Measurements from ENCODE around the gene PAQR8. TPM values are rescaled to one million over a fixed set of nuclear protein-coding genes. Genes with fewer than 3 reads are reported as not detected.

PAQR8 gene
- total RNA-seq, 2 experiments from 2014 or later: 25.7 to 26.4 TPM

- Mint-ChIP-seq H3K27me3 (no peaks in the 10 kb centered on the region), H3K36me3 (peaks cover 18% of the 10 kb centered on the region), H3K27ac (peak overlapping the region; percentile 93), H3K4me1 (peaks cover 56% of the 10 kb centered on the region), H3K9me3 (peaks cover 4% of the 10 kb centered on the region), H3K4me3 (peak overlapping the region; percentile 80)
- ATAC-seq (ENCODE audit: low read depth): peak; percentile 60
- no peak for DNase-seq
- POLR2A ChIA-PET: interaction anchor here (0.9 to 4.6 kb wide), 14 partner anchors 8 to 969 kb away, joined by 3 to 55 read pairs (median 6); partner anchors contain the start of genes EFHC1, MCM3 and PAQR8
These were observed 28.4 kb downstream of the PAQR8 start for GRCh38 chr6:52390361-52390727.

GRCh38 chr6:52391599-52391998, 29.6 kb downstream of the PAQR8 start:
- no peak overlapping the region for H3K4me3 Mint-ChIP-seq
- H3K4me1 Mint-ChIP-seq: peaks cover 63% of the 10 kb centered on the region
- H3K27me3 Mint-ChIP-seq: no peaks in the 10 kb centered on the region
- ATAC-seq (ENCODE audit: low read depth) (no peak), DNase-seq (no peak)
- peak overlapping the region; percentile 8 for H3K27ac Mint-ChIP-seq
- peaks cover 12% of the 10 kb centered on the region for H3K36me3 Mint-ChIP-seq
- POLR2A ChIA-PET: interaction anchor here (0.7 to 4.6 kb wide), 5 partner anchors 15 to 107 kb away, joined by 3 to 55 read pairs (median 16); partner anchors contain the start of genes MCM3 and PAQR8
- H3K9me3 Mint-ChIP-seq: peaks cover 2% of the 10 kb centered on the region

- POLR2A ChIA-PET: interaction anchor here (3.8 to 4.6 kb wide), 2 partner anchors 30 to 108 kb away, joined by 34 to 55 read pairs; partner anchors contain the start of genes MCM3 and PAQR8
- peak overlapping the region; percentile 8 for H3K27ac Mint-ChIP-seq
- no peaks in the 10 kb centered on the region for H3K27me3 Mint-ChIP-seq
- H3K4me3 Mint-ChIP-seq: no peak overlapping the region
- peaks cover 76% of the 10 kb centered on the region for H3K4me1 Mint-ChIP-seq
- H3K9me3 Mint-ChIP-seq: no peaks in the 10 kb centered on the region
- no peak for DNase-seq
- no peak for ATAC-seq (ENCODE audit: low read depth)
- peaks cover 6% of the 10 kb centered on the region for H3K36me3 Mint-ChIP-seq
These were observed 31.0 kb downstream of the PAQR8 start for GRCh38 chr6:52392944-52393343.

GRCh38 chr6:52393780-52394179, 31.8 kb downstream of the PAQR8 start:
- POLR2A ChIA-PET: interaction anchor here (0.6 to 2.5 kb wide), 3 partner anchors 32 to 109 kb away, joined by 3 to 11 read pairs (median 5); partner anchors contain the start of genes MCM3 and PAQR8
- H3K36me3 Mint-ChIP-seq: peaks cover 6% of the 10 kb centered on the region
- H3K27me3 Mint-ChIP-seq: no peaks in the 10 kb centered on the region
- ATAC-seq (ENCODE audit: low read depth) (no peak), DNase-seq (no peak)
- H3K4me3 Mint-ChIP-seq: peak overlapping the region; percentile 67
- H3K27ac Mint-ChIP-seq: peak overlapping the region; percentile 80
- H3K9me3 Mint-ChIP-seq: no peaks in the 10 kb centered on the region
- H3K4me1 Mint-ChIP-seq: peaks cover 76% of the 10 kb centered on the region

- Mint-ChIP-seq H3K36me3 (peaks cover 6% of the 10 kb centered on the region), H3K4me3 (peak overlapping the region; percentile 67), H3K27me3 (no peaks in the 10 kb centered on the region), H3K27ac (peak overlapping the region; percentile 80), H3K9me3 (no peaks in the 10 kb centered on the region), H3K4me1 (peaks cover 76% of the 10 kb centered on the region)
- ATAC-seq (ENCODE audit: low read depth) (peak; percentile 28), DNase-seq (no peak)
- POLR2A ChIA-PET: interaction anchor here (0.6 to 2.5 kb wide), 5 partner anchors 32 to 109 kb away, joined by 3 to 11 read pairs (median 3); partner anchors contain the start of genes MCM3 and PAQR8
These were observed 32.3 kb downstream of the PAQR8 start for GRCh38 chr6:52394251-52394666.

- POLR2A ChIA-PET: interaction anchor here (2.5 to 5.7 kb wide), 2 partner anchors 34 to 111 kb away, joined by 11 to 52 read pairs; partner anchors contain the start of genes MCM3 and PAQR8
These were observed 34.0 kb downstream of the PAQR8 start for GRCh38 chr6:52395969-52396368.

GRCh38 chr6:52399511-52400312, 37.8 kb downstream of the PAQR8 start:
- H3K4me3 Mint-ChIP-seq: no peak overlapping the region
- peak; percentile 21 for ATAC-seq (ENCODE audit: low read depth)
- peaks cover 15% of the 10 kb centered on the region for H3K36me3 Mint-ChIP-seq

More at GRCh38 chr6:52395969-52396368, 34.0 kb downstream of the PAQR8 start:
- DNase-seq (no peak), ATAC-seq (ENCODE audit: low read depth) (no peak)
- Mint-ChIP-seq H3K9me3 (no peaks in the 10 kb centered on the region), H3K27ac (peak overlapping the region; percentile 84), H3K4me3 (peak overlapping the region; percentile 1), H3K36me3 (peaks cover 6% of the 10 kb centered on the region), H3K27me3 (no peaks in the 10 kb centered on the region), H3K4me1 (peaks cover 77% of the 10 kb centered on the region)

GRCh38 chr6:52400313-52401041, 38.5 kb downstream of the PAQR8 start:
- H3K27ac Mint-ChIP-seq: peak overlapping the region; percentile 84
- no peaks in the 10 kb centered on the region for H3K9me3 Mint-ChIP-seq
- peaks cover 51% of the 10 kb centered on the region for H3K4me1 Mint-ChIP-seq
- peak overlapping the region; percentile 48 for H3K4me3 Mint-ChIP-seq
- H3K36me3 Mint-ChIP-seq: peaks cover 15% of the 10 kb centered on the region
- no peaks in the 10 kb centered on the region for H3K27me3 Mint-ChIP-seq
- POLR2A ChIA-PET: interaction anchor here (1.9 to 5.7 kb wide), 3 partner anchors 11 to 115 kb away, joined by 9 to 52 read pairs (median 19); partner anchors contain the start of genes MCM3 and PAQR8
- DNase-seq: no peak
- peak; percentile 10 for ATAC-seq (ENCODE audit: low read depth)

More at GRCh38 chr6:52399511-52400312, 37.8 kb downstream of the PAQR8 start:
- Mint-ChIP-seq H3K4me1 (peaks cover 52% of the 10 kb centered on the region), H3K9me3 (no peaks in the 10 kb centered on the region), H3K27me3 (no peaks in the 10 kb centered on the region), H3K27ac (peak overlapping the region; percentile 84)
- no peak for DNase-seq
- POLR2A ChIA-PET: interaction anchor here (1.9 to 5.7 kb wide), 3 partner anchors 10 to 115 kb away, joined by 9 to 52 read pairs (median 19); partner anchors contain the start of genes MCM3 and PAQR8

GRCh38 chr6:52403086-52403485, 41.1 kb downstream of the PAQR8 start:
- H3K27ac Mint-ChIP-seq: no peak overlapping the region
- no peaks in the 10 kb centered on the region for H3K9me3 Mint-ChIP-seq
- peaks cover 27% of the 10 kb centered on the region for H3K4me1 Mint-ChIP-seq
- no peak overlapping the region for H3K4me3 Mint-ChIP-seq
- POLR2A ChIA-PET: interaction anchor here (1.6 kb wide), 1 partner anchor 41 kb away, joined by 3 read pairs; the partner anchor contains the start of gene PAQR8
- DNase-seq (no peak), ATAC-seq (ENCODE audit: low read depth) (no peak)
- no peaks in the 10 kb centered on the region for H3K27me3 Mint-ChIP-seq
- H3K36me3 Mint-ChIP-seq: peaks cover 15% of the 10 kb centered on the region

GRCh38 chr6:52403627-52404026, 41.7 kb downstream of the PAQR8 start:
- DNase-seq: no peak
- no peak for ATAC-seq (ENCODE audit: low read depth)
- Mint-ChIP-seq H3K4me1 (peaks cover 24% of the 10 kb centered on the region), H3K27me3 (no peaks in the 10 kb centered on the region), H3K27ac (no peak overlapping the region), H3K36me3 (peaks cover 15% of the 10 kb centered on the region), H3K9me3 (no peaks in the 10 kb centered on the region), H3K4me3 (no peak overlapping the region)
- POLR2A ChIA-PET: interaction anchor here (1.6 kb wide), 1 partner anchor 42 kb away, joined by 3 read pairs; the partner anchor contains the start of gene PAQR8

GRCh38 chr6:52405243-52405642, 43.3 kb downstream of the PAQR8 start:
- H3K27me3 Mint-ChIP-seq: no peaks in the 10 kb centered on the region
- H3K36me3 Mint-ChIP-seq: peaks cover 15% of the 10 kb centered on the region
- DNase-seq (no peak), ATAC-seq (ENCODE audit: low read depth) (no peak)
- POLR2A ChIA-PET: no interaction called here
- H3K27ac Mint-ChIP-seq: no peak overlapping the region
- no peak overlapping the region for H3K4me3 Mint-ChIP-seq
- no peaks in the 10 kb centered on the region for H3K9me3 Mint-ChIP-seq
- H3K4me1 Mint-ChIP-seq: peaks cover 9% of the 10 kb centered on the region

GRCh38 chr6:52407467-52407866, 45.5 kb downstream of the PAQR8 start:
- Mint-ChIP-seq H3K36me3 (peaks cover 15% of the 10 kb centered on the region), H3K9me3 (no peaks in the 10 kb centered on the region), H3K4me1 (no peaks in the 10 kb centered on the region), H3K27ac (no peak overlapping the region), H3K27me3 (no peaks in the 10 kb centered on the region), H3K4me3 (no peak overlapping the region)
- DNase-seq (no peak), ATAC-seq (ENCODE audit: low read depth) (no peak)
- POLR2A ChIA-PET: interaction anchor here (0.6 to 0.7 kb wide), 2 partner anchors 33 to 271 kb away, joined by 3 to 9 read pairs; no protein-coding TSS in a partner anchor

- no peaks in the 10 kb centered on the region for H3K4me1 Mint-ChIP-seq
- POLR2A ChIA-PET: interaction anchor here (1.3 kb wide), 1 partner anchor 20 kb away, joined by 4 read pairs; no protein-coding TSS in a partner anchor
- no peak overlapping the region for H3K27ac Mint-ChIP-seq
- H3K4me3 Mint-ChIP-seq: no peak overlapping the region
- DNase-seq (no peak), ATAC-seq (ENCODE audit: low read depth) (peak; percentile 26)
- peaks cover 4% of the 10 kb centered on the region for H3K36me3 Mint-ChIP-seq
- no peaks in the 10 kb centered on the region for H3K27me3 Mint-ChIP-seq
- H3K9me3 Mint-ChIP-seq: no peaks in the 10 kb centered on the region
These were observed 47.5 kb downstream of the PAQR8 start for GRCh38 chr6:52409499-52409898.

All from activated naive CD8-positive, alpha-beta T cell treated with anti-CD3 and anti-CD28 coated beads, Interleukin-2, amount 10 ng/mL, durations not matched to agents 7 days and 5 days (primary cell).